B cell (primary cell): ENCODE data around the gene IFT88. TPM values are rescaled to one million over a fixed set of nuclear protein-coding genes. Genes with fewer than 3 reads are reported as not detected.

ENCODE experiments used
- ATAC-seq: fragments of 200-7000 bp; cut with Tn5 transposase; one replicate; pipeline ENCODE4 v1.10.0; 2021; ENCODE audit warnings: low read depth, mild to moderate bottlenecking, moderate number of reproducible peaks, moderate library complexity
- CTCF ChIA-PET: fragments of 350-600 bp; sonication (Branson Sonifier 250); formaldehyde crosslinking; loops from one replicate; lab custom pipeline; 2021; ENCODE audit warnings: antibody characterized with exemption, inconsistent platforms; lab: Charles Lee
- POLR2A ChIA-PET: fragments of 350-600 bp; sonication (Branson Sonifier 250); formaldehyde crosslinking; loops from one replicate; lab custom pipeline; 2021; ENCODE audit warnings: antibody characterized with exemption; lab: Charles Lee
- DNase-seq: peaks from one replicate; pipeline ENCODE4 v3.0.0; 2013
- H2AFZ ChIP-seq: 2 replicates; pipeline ENCODE4 v1.6.1; 2012; ENCODE audit warnings: mild to moderate bottlenecking, low read depth, low read length; ENCODE audit not compliant: insufficient read depth, poor library complexity, severe bottlenecking
- H3K27ac ChIP-seq, 2 donors: 1 replicate in 1 of 2; 2 replicates in 1 of 2; pipeline ENCODE4 v1.5.1; 2012 to 2013; ENCODE audit warnings: low read length in 2 of 2, mild to moderate bottlenecking in 2 of 2, moderate library complexity in 1 of 2
- H3K27me3 ChIP-seq, 4 experiments: fragments of 200-600 bp in 1 of 4; sonication (generic) in 1 of 4; replicated peaks in 1 of 4; 1 replicate in 2 of 4; 2 replicates in 2 of 4; pipeline versions ENCODE4 v1.6.1 to v1.7.0; 2013 to 2016; ENCODE audit warnings: low read length in 3 of 4, mild to moderate bottlenecking in 2 of 4, mixed read lengths in 1 of 4, moderate library complexity in 1 of 4; ENCODE audit not compliant: insufficient read depth in 4 of 4, control insufficient read depth in 3 of 4; ENCODE audit errors: control extremely low read depth in 1 of 4
- H3K36me3 ChIP-seq, 2 experiments: replicated peaks in 1 of 2; 1 replicate in 1 of 2; 2 replicates in 1 of 2; pipeline versions ENCODE4 v1.6.1 to v1.7.1; 2013; ENCODE audit warnings: low read length in 1 of 2; ENCODE audit not compliant: insufficient read depth in 2 of 2, control insufficient read depth in 1 of 2; ENCODE audit errors: control extremely low read depth in 1 of 2, extremely low read depth in 1 of 2
- H3K4me1 ChIP-seq, 2 donors: fragments of 200-600 bp in 1 of 2; sonication (generic) in 1 of 2; 1 replicate in 1 of 2; 2 replicates in 1 of 2; pipeline versions ENCODE4 v1.5.1 to v1.6.1; 2013 to 2017; ENCODE audit warnings: low read length in 2 of 2; ENCODE audit not compliant: control insufficient read depth in 2 of 2, insufficient read depth in 2 of 2
- H3K4me2 ChIP-seq: replicated peaks from 2 replicates; pipeline ENCODE3; 2012; ENCODE audit warnings: mild to moderate bottlenecking, low read depth, low read length; ENCODE audit not compliant: poor library complexity, severe bottlenecking
- H3K4me3 ChIP-seq, 5 experiments: fragments of 200-600 bp in 1 of 5; sonication (generic) in 1 of 5; 1 replicate in 3 of 5; 2 replicates in 2 of 5; pipeline versions ENCODE4 v1.5.1 to v1.7.0; 2011 to 2016; ENCODE audit warnings: low read length in 4 of 5, mild to moderate bottlenecking in 4 of 5, low read depth in 2 of 5, control low read depth in 1 of 5, moderate library complexity in 1 of 5; ENCODE audit not compliant: insufficient read depth in 1 of 5; ENCODE audit errors: control extremely low read depth in 1 of 5, extremely low read depth in 1 of 5
- H3K79me2 ChIP-seq: fragments of 200-600 bp; sonication (generic); one replicate; pipeline ENCODE4 v1.6.0; 2016; ENCODE audit warnings: low read length; ENCODE audit not compliant: control insufficient read depth, insufficient read depth
- H3K9ac ChIP-seq: fragments of 200-600 bp; sonication (generic); 2 replicates; pipeline ENCODE4 v1.6.1; 2017; ENCODE audit warnings: mild to moderate bottlenecking, low read length, moderate library complexity
- H3K9me3 ChIP-seq, 3 donors: one replicate each; pipeline versions ENCODE4 v1.6.1 to v1.7.1; 2013; ENCODE audit warnings: low read length in 2 of 3; ENCODE audit not compliant: control insufficient read depth in 2 of 3, insufficient read depth in 1 of 3; ENCODE audit errors: control extremely low read depth in 1 of 3
- H4K20me1 ChIP-seq: 2 replicates; pipeline ENCODE4 v1.6.0; 2012; ENCODE audit warnings: mild to moderate bottlenecking, low read length; ENCODE audit not compliant: insufficient read depth, control insufficient read depth, poor library complexity, severe bottlenecking
- H3K27ac Mint-ChIP-seq: one replicate; pipeline ENCODE4 v1.8.0; 2021; ENCODE audit warnings: mixed read lengths
- H3K27me3 Mint-ChIP-seq: one replicate; pipeline ENCODE4 v1.8.0; 2021; ENCODE audit warnings: mixed read lengths
- H3K4me1 Mint-ChIP-seq: one replicate; pipeline ENCODE4 v1.8.0; 2021; ENCODE audit warnings: mixed read lengths
- H3K4me3 Mint-ChIP-seq: one replicate; pipeline ENCODE4 v1.8.0; 2021; ENCODE audit warnings: mixed read lengths
- H3K9me3 Mint-ChIP-seq: one replicate; pipeline ENCODE4 v1.8.0; 2022; ENCODE audit warnings: mixed read lengths; ENCODE audit not compliant: insufficient read depth
- CTCF ChIP-seq: fragments of 200-600 bp; IDR thresholded peaks from one replicate; pipeline ENCODE4 v1.8.0; 2022; ENCODE audit warnings: antibody characterized with exemption, mild to moderate bottlenecking
- EZH2 ChIP-seq: IDR thresholded peaks from 2 replicates; pipeline ENCODE4 v1.6.1; 2012; ENCODE audit warnings: borderline replicate concordance, low read depth, mild to moderate bottlenecking, moderate library complexity, low read length; ENCODE audit not compliant: insufficient read depth, poor library complexity, severe bottlenecking
- WGBS: methylation state at CpG from one replicate; pipeline ENCODE4 v1.1.5; 2013; ENCODE audit warnings: missing lambda C conversion rate; ENCODE audit not compliant: insufficient coverage; 5-methylcytosine and 5-hydroxymethylcytosine counted together
- intact Hi-C: fragments of 100-400 bp; cut with micrococcal nuclease; formaldehyde crosslinking; loops from one replicate; pipeline ENCODE4 v1.10.0; 2022
- polyA plus RNA-seq: library from polyadenylated mRNA; depleted of rRNA; stranded (reverse); fragments of >200 nt; gene quantifications from 2 replicates; pipeline ENCODE4 v1.2.3, GENCODE V29; 2012
- total RNA-seq, 2 donors: library from RNA; stranded (reverse); fragments of 120-200 nt in 1 of 2; gene quantifications; 1 replicate in 1 of 2; 2 replicates in 1 of 2; pipeline versions ENCODE4 v1.2.3 to v1.2.4, GENCODE V29; 2013 to 2022

The IFT88 gene
- total and polyA plus RNA-seq, 2 donors (not counting 1 experiment from before 2014, with no cell fraction given): 8.0 to 23.3 TPM

- Mint-ChIP-seq H3K27ac (no peak overlapping the region), H3K4me1 (no peaks in the 10 kb centered on the region), H3K9me3 (no peaks in the 10 kb centered on the region), H3K27me3 (no peaks in the 10 kb centered on the region), H3K4me3 (no peak overlapping the region)
- Histone ChIP-seq H2AFZ (no peak overlapping the region), H3K27me3 (no peaks in the 10 kb centered on the region), H3K36me3 (peaks cover 2 to 24% of the 10 kb centered on the region in 2 experiments), H3K9me3 (no peaks in the 10 kb centered on the region), H3K27ac (no peak overlapping the region), H3K4me1 (no peaks in the 10 kb centered on the region), H3K79me2 (no peaks in the 10 kb centered on the region), H4K20me1 (no peaks in the 10 kb centered on the region), H3K9ac (no peak overlapping the region), H3K4me2 (no peak overlapping the region), H3K4me3 (no peak overlapping the region)
- TF ChIP-seq EZH2: no peak
- no peak for TF ChIP-seq CTCF
- ChIA-PET POLR2A (no interaction called here), CTCF (no interaction called here)
- peak; percentile 5 for DNase-seq
- 96% methylated on average over 15 of the region's 15 CpGs for WGBS
- intact Hi-C loops: no loop called here
- ATAC-seq: no peak
Measured at GRCh38 chr13:20607015-20607414, 40.1 kb downstream of the IFT88 start.

GRCh38 chr13:20608438-20609020 lies 41.6 kb downstream of the IFT88 start:
- Histone ChIP-seq H3K79me2 (no peaks in the 10 kb centered on the region), H3K4me3 (no peak overlapping the region), H3K36me3 (peaks cover 2 to 24% of the 10 kb centered on the region in 2 experiments), H2AFZ (no peak overlapping the region), H3K27ac (no peak overlapping the region), H4K20me1 (no peaks in the 10 kb centered on the region), H3K4me1 (no peaks in the 10 kb centered on the region), H3K27me3 (no peaks in the 10 kb centered on the region), H3K9ac (no peak overlapping the region), H3K9me3 (no peaks in the 10 kb centered on the region), H3K4me2 (no peak overlapping the region)
- ChIA-PET POLR2A (no interaction called here), CTCF (interaction anchor here (0.6 kb wide), 1 partner anchor 316 kb away, joined by 3 read pairs; no protein-coding TSS in a partner anchor)
- no peak overlapping the region for H3K4me3 Mint-ChIP-seq
- no peaks in the 10 kb centered on the region for H3K9me3 Mint-ChIP-seq
- no peak overlapping the region for H3K27ac Mint-ChIP-seq
- no peak for DNase-seq
- 86% methylated on average over 9 of the region's 10 CpGs for WGBS
- no peak for ATAC-seq
- intact Hi-C loops: no loop called here
- H3K4me1 Mint-ChIP-seq: no peaks in the 10 kb centered on the region
- no peaks in the 10 kb centered on the region for H3K27me3 Mint-ChIP-seq
- no peak for TF ChIP-seq EZH2
- no peak for TF ChIP-seq CTCF
